H1 (cell line): ENCODE results near the gene MCMBP. TPM values are rescaled to one million over a fixed set of nuclear protein-coding genes. Genes with fewer than 3 reads are reported as not detected.

Experiments used
- CTCF ChIA-PET: fragments of 300-600 bp; sonication (Branson Sonifier 250); formaldehyde crosslinking; loops from one replicate; lab custom pipeline; 2021; ENCODE audit not compliant: partially characterized antibody; lab: Charles Lee
- POLR2A ChIA-PET: fragments of 300-600 bp; sonication (Branson Sonifier 250); formaldehyde crosslinking; loops from one replicate; lab custom pipeline; 2021; ENCODE audit warnings: inconsistent platforms; ENCODE audit not compliant: partially characterized antibody; lab: Charles Lee
- DNase-seq, 2 experiments: peaks; one replicate each; pipeline versions ENCODE4 v3.0.0 to v3.0.0-alpha.2; 2010 to 2022; ENCODE audit warnings: low spot score in 2 of 2, low read depth in 1 of 2, mixed read lengths in 1 of 2
- FAIRE-seq: peaks from 2 replicates; lab custom pipeline; 2011; peaks lifted over from hg19 to GRCh38; lab: Jason Lieb, UNC
- H2AFZ ChIP-seq: 2 replicates; pipeline ENCODE4 v1.8.1; 2012; ENCODE audit warnings: low read length, inconsistent platforms
- H2AK5ac ChIP-seq: 2 replicates; pipeline ENCODE4 v1.6.1; 2013; ENCODE audit warnings: low read depth, low read length
- H2BK120ac ChIP-seq: replicated peaks from 2 replicates; pipeline ENCODE3; 2013; ENCODE audit warnings: low read depth, low read length, inconsistent platforms
- H2BK12ac ChIP-seq: 2 replicates; pipeline ENCODE4 v1.6.1; 2013; ENCODE audit warnings: low read depth, low read length
- H2BK15ac ChIP-seq: 2 replicates; pipeline ENCODE4 v1.6.1; 2013; ENCODE audit warnings: low read length
- H2BK20ac ChIP-seq: 2 replicates; pipeline ENCODE4 v1.6.1; 2013; ENCODE audit warnings: low read length
- H2BK5ac ChIP-seq: 2 replicates; pipeline ENCODE4 v1.6.1; 2013; ENCODE audit warnings: low read depth, low read length
- H3K14ac ChIP-seq: 2 replicates; pipeline ENCODE4 v1.6.1; 2013; ENCODE audit warnings: inconsistent platforms; ENCODE audit not compliant: insufficient read length
- H3K18ac ChIP-seq: 2 replicates; pipeline ENCODE4 v1.6.1; 2013; ENCODE audit warnings: low read length; ENCODE audit errors: extremely low read depth
- H3K23ac ChIP-seq: 2 replicates; pipeline ENCODE4 v1.6.1; 2013; ENCODE audit warnings: inconsistent platforms; ENCODE audit not compliant: insufficient read length
- H3K23me2 ChIP-seq: 2 replicates; pipeline ENCODE4 v1.6.1; 2013; ENCODE audit warnings: low read depth, low read length
- H3K27ac ChIP-seq: 2 replicates; pipeline ENCODE4 v1.6.1; 2011; ENCODE audit warnings: low read depth, low read length, inconsistent platforms
- H3K27me3 ChIP-seq, 4 experiments: replicated peaks in 1 of 4; 1 replicate in 1 of 4; 2 replicates in 3 of 4; pipeline versions ENCODE4 v1.6.1 to v1.8.1; 2011 to 2013; ENCODE audit warnings: low read length in 3 of 4, mild to moderate bottlenecking in 3 of 4, inconsistent platforms in 2 of 4, mixed read lengths in 2 of 4, moderate library complexity in 1 of 4; ENCODE audit not compliant: control insufficient read depth in 3 of 4, insufficient read depth in 3 of 4; ENCODE audit errors: extremely low read depth in 1 of 4
- H3K36me3 ChIP-seq, 4 experiments: 2 replicates each; pipeline versions ENCODE4 v1.6.1 to v1.8.1; 2011 to 2013; ENCODE audit warnings: mild to moderate bottlenecking in 4 of 4, low read length in 3 of 4, moderate library complexity in 2 of 4, control low read depth in 1 of 4, inconsistent platforms in 1 of 4; ENCODE audit not compliant: insufficient read depth in 4 of 4, control insufficient read depth in 2 of 4
- H3K4ac ChIP-seq: replicated peaks from 2 replicates; pipeline ENCODE3; 2013; ENCODE audit warnings: low read length, low read depth, mixed read lengths, inconsistent platforms; ENCODE audit not compliant: insufficient read length
- H3K4me1 ChIP-seq, 4 experiments: replicated peaks in 1 of 4; 1 replicate in 1 of 4; 2 replicates in 3 of 4; pipeline versions ENCODE4 v1.6.1 to v1.8.1; 2011 to 2013; ENCODE audit warnings: low read length in 3 of 4, inconsistent platforms in 2 of 4, mixed read lengths in 1 of 4; ENCODE audit not compliant: insufficient read depth in 4 of 4, control insufficient read depth in 3 of 4
- H3K4me2 ChIP-seq, 2 experiments: 2 replicates each; pipeline versions ENCODE4 v1.6.1 to v1.8.1; 2011 to 2013; ENCODE audit warnings: low read depth in 2 of 2, low read length in 2 of 2, control low read depth in 1 of 2, inconsistent platforms in 1 of 2, mild to moderate bottlenecking in 1 of 2; ENCODE audit not compliant: insufficient read depth in 1 of 2
- H3K4me3 ChIP-seq, 4 experiments: fragments of 200-600, 300-600 bp in 1 of 4; sonication (generic), shearing (Covaris generic), sonication (Bioruptor Twin) in 1 of 4; 2 replicates each; pipeline versions ENCODE4 v1.5.1 to v1.8.1; 2011 to 2016; ENCODE audit warnings: low read length in 4 of 4, low read depth in 3 of 4, control low read depth in 2 of 4, inconsistent platforms in 2 of 4, mild to moderate bottlenecking in 2 of 4, mixed read lengths in 1 of 4, moderate library complexity in 1 of 4; ENCODE audit not compliant: insufficient read depth in 2 of 4; ENCODE audit errors: extremely low read depth in 1 of 4
- H3K56ac ChIP-seq: replicated peaks from 2 replicates; pipeline ENCODE3; 2013; ENCODE audit warnings: low read depth, mild to moderate bottlenecking, mixed read lengths, low read length, inconsistent platforms; ENCODE audit not compliant: insufficient read length
- H3K79me1 ChIP-seq: 2 replicates; pipeline ENCODE4 v1.6.1; 2013; ENCODE audit warnings: low read depth, low read length, control low read depth
- H3K79me2 ChIP-seq, 2 experiments: 2 replicates each; pipeline versions ENCODE4 v1.6.1 to v1.8.1; 2012 to 2013; ENCODE audit warnings: low read length in 2 of 2, mild to moderate bottlenecking in 2 of 2, inconsistent platforms in 1 of 2; ENCODE audit not compliant: insufficient read depth in 2 of 2, control insufficient read depth in 1 of 2
- H3K9ac ChIP-seq, 4 experiments: replicated peaks in 1 of 4; 1 replicate in 1 of 4; 2 replicates in 3 of 4; pipeline versions ENCODE4 v1.6.1 to v1.8.1; 2011 to 2013; ENCODE audit warnings: low read depth in 3 of 4, low read length in 3 of 4, control low read depth in 2 of 4, mild to moderate bottlenecking in 2 of 4, moderate library complexity in 2 of 4, inconsistent platforms in 1 of 4; ENCODE audit errors: extremely low read depth in 1 of 4
- H3K9me3 ChIP-seq, 2 experiments: 2 replicates each; pipeline versions ENCODE4 v1.6.1 to v1.8.1; 2012 to 2013; ENCODE audit warnings: mild to moderate bottlenecking in 2 of 2, moderate library complexity in 2 of 2, control low read depth in 1 of 2, inconsistent platforms in 1 of 2, low read depth in 1 of 2, low read length in 1 of 2, mixed read lengths in 1 of 2; ENCODE audit not compliant: insufficient read depth in 2 of 2
- H4K20me1 ChIP-seq, 2 experiments: replicated peaks in 1 of 2; 2 replicates each; pipeline versions ENCODE3 to v1.8.1; 2011 to 2013; ENCODE audit warnings: inconsistent platforms in 2 of 2, low read length in 2 of 2, mild to moderate bottlenecking in 1 of 2; ENCODE audit not compliant: insufficient read depth in 2 of 2, control insufficient read depth in 1 of 2
- H4K5ac ChIP-seq: 2 replicates; pipeline ENCODE4 v1.6.1; 2013; ENCODE audit warnings: low read length, low read depth, mixed read lengths, inconsistent platforms; ENCODE audit not compliant: insufficient read length
- H4K8ac ChIP-seq: 2 replicates; pipeline ENCODE4 v1.8.0; 2013; ENCODE audit warnings: mild to moderate bottlenecking, moderate library complexity, low read length, inconsistent platforms; ENCODE audit not compliant: insufficient read depth; ENCODE audit errors: extremely low read depth
- H4K91ac ChIP-seq: replicated peaks from 2 replicates; pipeline ENCODE3; 2013; ENCODE audit warnings: low read length, mixed read lengths, inconsistent platforms; ENCODE audit not compliant: insufficient read length
- BACH1 ChIP-seq: IDR thresholded peaks from 2 replicates; pipeline ENCODE4 v1.6.1; 2012; ENCODE audit warnings: low read length, improper control_type of control experiment
- EZH2 ChIP-seq: fragments of 200-600 bp; sonication (generic); IDR thresholded peaks from 2 replicates; pipeline ENCODE4 v1.7.1; 2012; ENCODE audit warnings: low read depth, mild to moderate bottlenecking, moderate library complexity, low read length, inconsistent platforms; ENCODE audit not compliant: severe bottlenecking
- GABPA ChIP-seq: IDR thresholded peaks from 2 replicates; pipeline ENCODE4 v1.6.1; 2011; ENCODE audit warnings: mild to moderate bottlenecking, low read length, moderate library complexity, borderline replicate concordance; ENCODE audit not compliant: insufficient read depth
- HDAC2 ChIP-seq, 2 experiments: fragments of 300-600 bp in 1 of 2; sonication (generic) in 1 of 2; IDR thresholded peaks; 2 replicates each; pipeline ENCODE4 v1.6.1; 2011 to 2012; ENCODE audit warnings: low read depth in 2 of 2, low read length in 2 of 2, mild to moderate bottlenecking in 2 of 2, moderate library complexity in 2 of 2, borderline replicate concordance in 1 of 2, inconsistent platforms in 1 of 2
- KDM1A ChIP-seq: fragments of 200-600, 300-600 bp; sonication (generic); IDR thresholded peaks from 2 replicates; pipeline ENCODE4 v1.7.1; 2016; ENCODE audit warnings: mild to moderate bottlenecking, low read length, borderline replicate concordance
- POLR2A ChIP-seq, 2 experiments: IDR thresholded peaks; 1 replicate in 1 of 2; 2 replicates in 1 of 2; pipeline ENCODE4 v1.6.1; 2011; ENCODE audit warnings: low read depth in 2 of 2, low read length in 2 of 2, mild to moderate bottlenecking in 2 of 2; ENCODE audit errors: control extremely low read depth in 1 of 2
- SP1 ChIP-seq: IDR thresholded peaks from 2 replicates; pipeline ENCODE4 v1.6.1; 2011; ENCODE audit warnings: low read depth, low read length
- SP4 ChIP-seq: IDR thresholded peaks from 2 replicates; pipeline ENCODE4 v1.6.1; 2012; ENCODE audit warnings: low read length, inconsistent platforms
- WGBS, 2 experiments: shearing (Covaris generic) in 1 of 2; methylation state at CpG; one replicate each; pipeline versions ENCODE4 v1.1.6 to v1.1.7; 2013 to 2015; ENCODE audit warnings: low lambda C conversion rate in 2 of 2, mixed read lengths in 2 of 2, inconsistent platforms in 1 of 2, low coverage in 1 of 2, missing lambda C conversion rate in 1 of 2; ENCODE audit not compliant: insufficient replicate concordance in 2 of 2, insufficient coverage in 1 of 2, insufficient read length in 1 of 2; ENCODE audit errors: extremely low coverage in 1 of 2, missing lambda C conversion rate in 1 of 2; 5-methylcytosine and 5-hydroxymethylcytosine counted together
- polyA plus RNA-seq, 7 experiments: library from polyadenylated mRNA; depleted of rRNA in 3 of 7; stranded (reverse) in 5 of 7; unstranded in 2 of 7; fragments of >200 nt in 5 of 7; fragments of 200-250 nt in 2 of 7; gene quantifications; 1 replicate in 5 of 7; 2 replicates in 1 of 7; 4 replicates in 1 of 7; pipeline versions ENCODE4 v1.2.1 to v1.2.3, GENCODE V29; 2011 to 2013; ENCODE audit warnings: missing spikeins in 2 of 7, mixed read lengths in 2 of 7
- total RNA-seq: library from RNA; stranded (reverse); fragmentation: NEBNext Ultra II Directional; extraction: Animal tissue kit (Norgen Biotek cat#: 25700); gene quantifications from 2 replicates; pipeline ENCODE4 v1.2.1, GENCODE V29; 2021
- TF ChIP-seq, protein P1 (sequence below), 3 experiments: IDR thresholded peaks; 1 replicate in 2 of 3; 2 replicates in 1 of 3; pipeline versions ENCODE4 v1.5.1 to v1.6.1; 2011; ENCODE audit warnings: low read length in 3 of 3, mild to moderate bottlenecking in 3 of 3, inconsistent platforms in 2 of 3, low read depth in 1 of 3, moderate library complexity in 1 of 3; ENCODE audit not compliant: insufficient read depth in 1 of 3; ENCODE audit errors: control extremely low read depth in 1 of 3

The MCMBP gene
- total and polyA plus RNA-seq, 2 of the 8 experiments (the other 6 are each of a cell fraction or from before 2014, with no cell fraction given) = 67.3 to 81.7 TPM

- Histone ChIP-seq H3K56ac (no peak overlapping the region), H3K4ac (no peak overlapping the region), H3K23ac (no peak overlapping the region), H3K9me3 (no peaks in the 10 kb centered on the region), H3K14ac (no peak overlapping the region), H2BK120ac (no peak overlapping the region), H2AK5ac (no peak overlapping the region), H3K4me1 (peaks cover 0 to 8% (median 5%) of the 10 kb centered on the region in 4 experiments), H3K9ac (no peak overlapping the region), H2BK20ac (no peak overlapping the region), H3K79me2 (no peaks in the 10 kb centered on the region), H3K36me3 (no peaks in the 10 kb centered on the region), H2BK5ac (no peak overlapping the region), H2BK12ac (no peak overlapping the region), H2BK15ac (no peak overlapping the region), H3K4me3 (no peak overlapping the region), H4K20me1 (no peaks in the 10 kb centered on the region), H3K18ac (no peak overlapping the region), H4K5ac (no peak overlapping the region), H4K91ac (no peak overlapping the region), H3K79me1 (no peaks in the 10 kb centered on the region), H3K27me3 (no peaks in the 10 kb centered on the region)
- 87% methylated on average over 4 of the region's 4 CpGs; no CpG with 5 or more reads in 1 of the 2 experiments for WGBS, 2 experiments
- POLR2A ChIA-PET = no interaction called here
- no peak for FAIRE-seq
- TF ChIP-seq KDM1A = no peak
- no peak for TF ChIP-seq EZH2
- TF ChIP-seq, protein P1, sequence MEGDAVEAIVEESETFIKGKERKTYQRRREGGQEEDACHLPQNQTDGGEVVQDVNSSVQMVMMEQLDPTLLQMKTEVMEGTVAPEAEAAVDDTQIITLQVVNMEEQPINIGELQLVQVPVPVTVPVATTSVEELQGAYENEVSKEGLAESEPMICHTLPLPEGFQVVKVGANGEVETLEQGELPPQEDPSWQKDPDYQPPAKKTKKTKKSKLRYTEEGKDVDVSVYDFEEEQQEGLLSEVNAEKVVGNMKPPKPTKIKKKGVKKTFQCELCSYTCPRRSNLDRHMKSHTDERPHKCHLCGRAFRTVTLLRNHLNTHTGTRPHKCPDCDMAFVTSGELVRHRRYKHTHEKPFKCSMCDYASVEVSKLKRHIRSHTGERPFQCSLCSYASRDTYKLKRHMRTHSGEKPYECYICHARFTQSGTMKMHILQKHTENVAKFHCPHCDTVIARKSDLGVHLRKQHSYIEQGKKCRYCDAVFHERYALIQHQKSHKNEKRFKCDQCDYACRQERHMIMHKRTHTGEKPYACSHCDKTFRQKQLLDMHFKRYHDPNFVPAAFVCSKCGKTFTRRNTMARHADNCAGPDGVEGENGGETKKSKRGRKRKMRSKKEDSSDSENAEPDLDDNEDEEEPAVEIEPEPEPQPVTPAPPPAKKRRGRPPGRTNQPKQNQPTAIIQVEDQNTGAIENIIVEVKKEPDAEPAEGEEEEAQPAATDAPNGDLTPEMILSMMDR (IDR thresholded peaks at IDR 0.05; ENCODE audit: control extremely low read depth in 1 of 3, insufficient read depth in 1 of 3, low read depth in 1 of 3, low read length in 3 of 3) = no peak
- no peak for TF ChIP-seq POLR2A (IDR thresholded peaks at IDR 0.05; ENCODE audit: control extremely low read depth in 1 of 2, low read depth in 2 of 2, low read length in 2 of 2)
- no peak for TF ChIP-seq BACH1
- TF ChIP-seq SP4 = no peak
- TF ChIP-seq SP1 = no peak
- TF ChIP-seq GABPA = no peak
- no peak for TF ChIP-seq HDAC2 (IDR thresholded peaks at IDR 0.05; ENCODE audit: borderline replicate concordance in 1 of 2, low read depth in 2 of 2, low read length in 2 of 2)
- TF ChIP-seq, all 59 proteins: peak for 0
- no peak overlapping the region for H3K4me2 ChIP-seq
- H3K23me2 ChIP-seq = no peaks in the 10 kb centered on the region
- no peak overlapping the region for H4K8ac ChIP-seq
- CTCF ChIA-PET = interaction anchor here (0.9 to 1.5 kb wide), 4 partner anchors 12 to 35 kb away, joined by 3 to 4 read pairs (median 3); no protein-coding TSS in a partner anchor
- no peak for DNase-seq
- no peak overlapping the region for H2AFZ ChIP-seq
- no peak overlapping the region for H3K27ac ChIP-seq
These were observed 89.5 kb downstream of the MCMBP start for GRCh38 chr10:119782981-119783664.
